IPS-18c (cell line): ENCODE measurements around the gene SYT15.
"Not testable (repeated sequence)": the region's sequence is repeated elsewhere in the genome, so short reads cannot be mapped to it uniquely, and the experiment has no call there.

ENCODE experiments used
- H3K4me3 ChIP-seq: 2 replicates; pipeline ENCODE4 v1.7.0; 2013; ENCODE audit warnings: low read depth, mild to moderate bottlenecking, low read length, moderate library complexity; ENCODE audit not compliant: insufficient read depth
- H3K9me3 ChIP-seq: one replicate; pipeline ENCODE4 v1.6.1; 2013; ENCODE audit warnings: mild to moderate bottlenecking, low read length, moderate library complexity; ENCODE audit not compliant: control insufficient read depth, insufficient read depth

Gene SYT15

DNA sequence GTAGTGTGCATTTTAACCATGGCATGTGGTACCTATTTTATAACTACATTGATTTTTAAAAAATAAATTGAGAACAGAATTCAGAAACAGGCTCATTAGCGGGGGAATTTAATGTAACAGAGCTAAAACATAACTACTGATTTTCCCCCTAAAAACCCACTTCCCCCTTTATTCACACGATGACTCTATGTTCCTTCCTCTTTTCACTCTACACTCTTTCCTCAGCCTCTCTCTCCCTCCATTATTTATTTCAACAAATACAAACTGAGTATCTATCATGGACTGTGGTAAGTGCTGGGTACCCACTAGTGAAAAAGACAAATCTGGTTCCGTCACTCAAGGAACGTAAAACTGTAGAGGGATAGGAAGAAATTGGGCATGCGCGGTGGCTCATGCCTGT, 36.6 kb downstream of the SYT15 start:
- H3K4me3 ChIP-seq, H3K9me3 ChIP-seq: not testable (repeated sequence)

DNA sequence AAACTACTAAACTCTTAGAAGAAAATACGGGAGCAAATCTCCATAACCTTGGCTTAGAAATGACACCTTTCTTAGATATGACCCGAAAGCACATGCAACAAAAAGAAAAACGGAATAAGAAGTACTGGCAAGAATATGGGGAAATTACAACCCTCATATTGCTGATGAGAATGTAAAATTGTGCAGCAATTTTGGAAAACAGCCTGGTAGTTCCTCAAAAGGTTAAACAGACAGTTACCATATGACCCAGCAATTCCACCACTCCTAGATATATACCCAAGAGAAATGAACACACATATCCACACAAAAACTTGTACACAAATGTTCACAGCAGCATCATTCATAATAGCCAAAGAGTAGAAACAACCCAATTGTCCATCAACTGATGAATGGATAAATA, 37.3 kb downstream of the SYT15 start:
- H3K4me3 ChIP-seq, H3K9me3 ChIP-seq: not testable (repeated sequence)

DNA sequence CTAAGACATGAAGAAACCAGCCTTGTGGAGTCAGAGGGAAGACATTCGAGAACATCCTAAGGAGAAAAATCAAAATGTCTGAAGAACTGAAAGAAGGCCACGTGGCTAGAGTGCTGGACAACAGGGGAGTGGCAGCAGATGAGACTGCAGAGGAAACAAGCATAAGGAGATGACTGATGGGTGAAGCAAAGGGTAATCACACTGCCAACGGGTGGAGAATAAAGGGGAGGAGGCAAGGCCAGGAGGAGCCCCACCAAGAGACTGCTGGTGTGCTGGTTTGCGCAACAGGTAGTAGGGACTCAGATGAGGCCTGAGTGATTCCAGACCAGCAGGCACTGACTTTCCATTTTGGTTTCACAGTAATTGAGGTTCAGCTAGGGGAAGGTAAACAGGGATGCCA, 38.2 kb downstream of the SYT15 start:
- not testable (repeated sequence) for H3K9me3 ChIP-seq, H3K4me3 ChIP-seq

DNA sequence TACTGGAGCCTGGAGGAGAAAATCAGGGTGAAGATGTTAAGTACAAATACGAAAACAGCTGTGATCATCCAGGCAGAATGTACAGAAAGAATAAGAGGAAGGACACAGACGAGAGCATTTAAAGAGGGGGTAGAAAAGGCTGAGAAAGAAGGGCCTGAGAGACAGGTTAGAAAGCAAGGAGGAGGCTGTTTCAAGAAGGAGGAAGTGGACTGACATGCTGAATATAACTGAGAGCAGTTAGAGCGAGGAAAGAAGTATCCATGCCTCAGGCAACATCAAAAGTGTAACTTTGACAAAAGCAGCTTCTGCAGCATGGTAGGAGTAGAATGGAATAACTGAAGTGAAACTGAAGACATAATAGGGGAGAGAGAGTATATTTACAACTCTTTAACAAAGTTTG, 39.0 kb downstream of the SYT15 start:
- H3K9me3 ChIP-seq, H3K4me3 ChIP-seq: not testable (repeated sequence)

DNA sequence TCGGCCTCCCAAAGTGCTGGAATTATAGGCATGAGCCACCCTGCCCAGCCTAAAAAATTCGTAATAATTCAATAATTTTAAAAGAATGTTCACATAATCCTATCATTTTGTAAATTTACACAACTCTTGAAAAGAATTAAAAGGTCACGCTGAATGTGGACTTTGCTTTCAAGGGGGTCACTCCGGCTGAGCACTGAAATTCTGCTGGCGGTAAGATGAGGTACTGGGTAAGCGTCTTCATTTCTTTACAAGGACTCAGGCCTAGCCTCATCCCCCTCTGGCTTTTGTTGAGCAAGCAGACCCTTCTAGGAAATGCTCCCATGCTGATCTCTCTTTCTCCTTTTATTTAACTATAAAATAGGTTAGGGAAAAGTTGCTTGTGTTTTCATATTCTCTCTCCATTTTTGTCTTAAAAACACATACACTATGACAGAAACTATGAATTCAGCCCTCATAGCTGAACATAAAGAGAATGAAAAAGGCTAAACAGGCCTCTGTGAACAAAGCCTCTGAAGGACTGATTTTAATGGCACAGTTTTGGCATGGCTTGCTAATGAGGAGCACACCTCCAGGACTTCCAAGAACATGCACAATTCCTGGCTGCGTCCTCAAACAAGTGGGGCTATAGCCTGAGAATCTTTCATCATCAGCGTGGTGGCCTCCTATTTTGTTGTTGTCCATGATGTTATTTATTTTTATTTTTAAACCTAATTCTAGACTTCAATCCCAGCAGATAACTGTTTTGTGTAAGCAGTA, 45.1 kb downstream of the SYT15 start:
- H3K4me3 ChIP-seq, H3K9me3 ChIP-seq: not testable (repeated sequence)

DNA sequence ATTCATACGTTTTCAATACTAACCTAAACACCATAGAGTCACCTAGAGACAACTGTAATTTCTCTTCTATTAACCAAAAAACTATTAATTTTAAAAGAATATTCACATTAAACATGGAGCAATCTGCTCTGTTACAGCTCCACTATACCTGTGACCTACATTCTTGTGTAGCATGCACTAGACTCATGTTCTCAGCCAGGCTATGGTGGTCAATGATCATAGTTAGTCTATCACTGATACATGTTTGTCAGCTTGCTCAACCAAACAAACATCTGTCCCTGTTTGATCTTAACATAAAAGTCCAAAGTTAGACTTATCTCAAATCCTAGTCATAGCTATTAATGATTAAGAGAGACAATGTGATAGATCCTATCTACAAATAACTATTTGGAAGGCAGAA, 50.9 kb downstream of the SYT15 start:
- H3K4me3 ChIP-seq: not testable (repeated sequence)

DNA sequence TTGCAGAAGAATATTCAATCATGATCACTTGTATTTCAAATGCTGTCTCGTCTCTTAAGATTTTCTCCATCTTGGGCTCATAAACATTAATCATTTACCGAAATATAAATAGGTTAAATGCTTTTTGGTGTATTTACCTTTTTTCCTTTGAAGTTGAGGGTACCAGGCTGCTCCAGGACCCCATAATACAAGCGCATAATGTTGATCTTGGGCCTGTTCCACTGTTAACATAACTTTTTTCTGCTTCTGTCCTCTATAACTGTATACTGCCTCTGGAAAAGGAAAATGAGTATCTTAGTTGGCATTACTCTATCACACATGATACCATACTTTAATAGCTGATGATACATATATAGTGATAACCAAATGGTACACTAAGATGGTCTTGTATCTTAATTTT, 51.9 kb downstream of the SYT15 start:
- H3K4me3 ChIP-seq, H3K9me3 ChIP-seq: not testable (repeated sequence)

More for the DNA sequence above, 50.9 kb downstream of the SYT15 start:
- not testable (repeated sequence) for H3K9me3 ChIP-seq

DNA sequence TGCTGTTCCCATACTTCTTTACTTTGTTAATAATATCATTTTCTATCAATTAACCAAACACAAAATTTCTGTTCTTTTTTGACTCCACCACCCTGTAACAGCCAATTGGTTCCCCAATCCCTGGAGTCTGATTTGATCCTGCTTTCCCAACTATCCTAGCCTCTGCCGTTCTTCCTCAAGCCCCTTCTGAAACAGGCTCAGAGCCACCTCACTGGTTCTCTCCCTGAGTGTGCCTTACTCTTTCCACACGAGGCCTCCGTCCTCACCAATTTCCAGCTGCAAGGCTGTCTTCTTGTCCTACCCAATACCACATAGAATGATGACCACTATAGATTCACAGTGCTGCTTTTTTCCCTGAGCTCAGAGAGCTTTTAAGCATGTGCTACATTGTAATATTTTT, 52.8 kb downstream of the SYT15 start:
- H3K9me3 ChIP-seq, H3K4me3 ChIP-seq: not testable (repeated sequence)

DNA sequence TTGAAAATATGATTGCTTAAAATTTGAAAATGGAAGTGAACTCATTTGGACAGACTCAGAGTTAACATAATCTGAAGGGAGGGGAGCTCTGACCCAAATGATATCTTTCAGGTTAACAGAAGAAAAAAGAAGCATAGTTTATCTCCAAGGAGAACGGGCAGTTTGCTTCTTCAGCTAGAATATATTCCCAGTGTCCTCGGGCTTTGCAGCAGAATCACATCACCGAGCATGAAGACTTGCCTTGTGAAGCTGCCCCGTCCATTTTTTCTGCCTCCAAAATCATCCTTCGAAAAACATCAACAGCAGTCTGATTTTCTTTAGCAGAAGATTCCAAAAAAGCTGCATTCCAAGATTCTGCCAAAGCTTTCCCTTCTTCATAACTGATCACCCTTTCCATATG, 55.8 kb downstream of the SYT15 start:
- not testable (repeated sequence) for H3K4me3 ChIP-seq, H3K9me3 ChIP-seq

DNA sequence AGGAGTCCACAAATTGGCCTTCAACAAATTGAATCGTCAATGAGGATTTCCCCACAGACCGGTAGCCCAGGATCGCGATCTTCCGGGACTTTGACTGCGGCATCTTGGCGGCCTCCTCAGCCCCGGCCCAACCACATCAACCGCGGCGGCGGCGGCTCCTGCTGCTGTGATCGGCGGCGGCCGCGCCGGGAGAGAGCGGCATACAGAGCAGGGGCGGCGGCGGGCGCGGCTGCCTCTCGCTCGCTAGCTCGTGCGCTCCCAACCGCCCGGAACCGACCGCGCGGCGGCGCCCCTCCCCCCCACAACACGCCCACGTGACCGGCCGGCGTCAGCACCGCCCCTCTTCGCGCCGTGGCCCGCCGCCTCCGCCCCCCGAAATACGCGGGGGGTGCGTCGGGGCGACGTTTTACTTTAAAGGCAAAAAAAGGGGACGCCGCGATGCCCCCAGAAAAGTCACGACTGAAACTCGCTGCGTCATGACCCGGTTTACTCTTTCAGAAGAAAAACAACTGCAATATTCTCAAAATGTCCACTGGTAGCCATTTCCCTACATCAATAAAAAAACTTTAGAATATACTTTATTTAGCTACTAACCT, 56.5 kb downstream of the SYT15 start:
- H3K9me3 ChIP-seq, H3K4me3 ChIP-seq: not testable (repeated sequence)

DNA sequence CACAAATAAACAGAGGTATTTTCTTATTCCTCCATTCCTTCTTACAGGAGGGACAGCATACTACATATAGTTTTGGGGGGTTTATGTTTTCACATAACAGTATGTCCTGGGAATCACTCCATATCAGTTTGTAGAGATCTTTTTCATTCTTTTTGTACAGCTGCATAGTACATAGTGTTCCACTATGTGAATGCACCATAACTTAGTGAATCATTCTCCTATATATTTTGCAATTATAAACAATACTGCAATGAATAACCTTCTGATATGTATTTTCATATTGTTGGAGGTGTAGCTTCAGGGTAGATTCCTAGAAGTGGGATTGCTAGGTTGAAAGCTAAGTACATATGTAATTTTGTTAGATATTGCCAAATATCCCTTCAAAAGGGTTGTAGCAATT, 61.1 kb downstream of the SYT15 start:
- not testable (repeated sequence) for H3K9me3 ChIP-seq, H3K4me3 ChIP-seq
